ENCODE data around the gene PLD1. TPM values are rescaled to one million over a fixed set of nuclear protein-coding genes. Genes with fewer than 3 reads are reported as not detected.

PLD1 gene
- total RNA-seq, 5 donors from 2014 or later (not counting 1 experiment from before 2014, with no cell fraction given) = 1.8 to 3.9 (median 3.2) TPM

DNA sequence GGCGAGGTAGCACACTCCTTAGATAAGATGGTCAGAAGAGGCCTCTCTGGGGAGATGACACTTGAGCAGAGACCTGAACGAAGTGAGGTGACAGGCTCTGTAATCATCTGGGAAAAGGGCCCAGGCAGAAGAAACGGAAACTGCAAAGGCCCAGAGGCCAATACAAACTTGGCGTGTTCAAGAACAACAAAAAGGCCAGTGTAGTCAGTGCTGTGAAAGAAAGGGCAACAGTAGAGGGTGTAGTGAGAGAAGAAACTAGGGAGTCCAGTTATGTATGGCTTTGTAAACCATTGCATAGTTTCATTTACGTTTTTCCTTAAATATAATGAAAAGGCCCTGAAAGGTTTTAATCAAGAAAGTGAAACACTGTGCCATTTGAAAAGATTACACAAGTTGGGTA is 31.8 kb downstream of the PLD1 start:
- H3K27me3 Mint-ChIP-seq = peaks cover 5 to 10% of the 10 kb centered on the region in 2 donors
- H3K4me1 Mint-ChIP-seq = no peaks in the 10 kb centered on the region
- ChIA-PET CTCF (no interaction called here), POLR2A (no interaction called here)
- H3K36me3 Mint-ChIP-seq = no peaks in the 10 kb centered on the region
- no peaks in the 10 kb centered on the region for H3K9me3 Mint-ChIP-seq
- ATAC-seq (replicated peaks in 1 of 4) (no peak), DNase-seq (no peak)
- no peak overlapping the region for H3K27ac Mint-ChIP-seq
- no peak overlapping the region for H3K4me3 Mint-ChIP-seq
- WGBS (ENCODE audit: insufficient coverage) = 92% methylated on average over 3 of the region's 5 CpGs
- no peak overlapping the region for H3K27ac ChIP-seq (ENCODE audit: low read length)
- no peak overlapping the region for H3K4me3 ChIP-seq (ENCODE audit: control insufficient read depth in 1 of 2, extremely low read depth in 1 of 2, low read length in 1 of 2)
- H3K27me3 ChIP-seq (replicated peaks in 1 of 2; ENCODE audit: control insufficient read depth in 2 of 2, extremely low read depth in 1 of 2, insufficient read depth in 2 of 2, low read length in 1 of 2) = no peaks in the 10 kb centered on the region
- H3K4me1 ChIP-seq (ENCODE audit: control insufficient read depth in 1 of 2, extremely low read depth in 1 of 2, insufficient read depth in 2 of 2, low read length in 2 of 2) = no peaks in the 10 kb centered on the region
- H3K36me3 ChIP-seq (ENCODE audit: control insufficient read depth in 2 of 2, extremely low read depth in 1 of 2, insufficient read depth in 1 of 2, low read length in 1 of 2) = no peaks in the 10 kb centered on the region
- no peaks in the 10 kb centered on the region for H3K9me3 ChIP-seq

DNA sequence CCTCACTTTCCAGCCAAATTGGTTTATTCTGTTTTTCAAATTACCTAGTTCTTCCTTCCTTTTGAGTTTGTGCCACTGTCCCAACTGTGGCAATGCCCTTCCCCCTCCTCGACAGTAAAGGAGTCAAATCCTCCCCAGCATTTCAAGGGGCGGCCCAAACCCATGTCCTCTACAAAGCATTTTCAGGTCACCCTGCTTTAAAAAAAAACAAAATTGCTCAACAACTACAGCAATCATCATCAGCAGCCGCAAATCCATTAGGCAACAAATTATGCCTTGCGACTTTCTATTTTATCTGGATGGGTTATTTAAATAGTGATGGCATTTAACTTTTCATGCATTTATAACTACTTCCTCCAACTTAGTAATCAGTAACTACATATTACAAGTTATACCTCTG is 32.7 kb downstream of the PLD1 start:
- CTCF ChIA-PET = no interaction called here
- no peaks in the 10 kb centered on the region for H3K9me3 Mint-ChIP-seq
- H3K4me3 Mint-ChIP-seq = no peak overlapping the region
- POLR2A ChIA-PET = no interaction called here
- ATAC-seq (replicated peaks in 1 of 4) (no peak), DNase-seq (no peak)
- H3K27me3 Mint-ChIP-seq = peaks cover 5 to 10% of the 10 kb centered on the region in 2 donors
- H3K4me3 ChIP-seq (ENCODE audit: control insufficient read depth in 1 of 2, extremely low read depth in 1 of 2, low read length in 1 of 2) = no peak overlapping the region
- H3K4me1 ChIP-seq (ENCODE audit: control insufficient read depth in 1 of 2, extremely low read depth in 1 of 2, insufficient read depth in 2 of 2, low read length in 2 of 2) = no peaks in the 10 kb centered on the region
- H3K27me3 ChIP-seq (replicated peaks in 1 of 2; ENCODE audit: control insufficient read depth in 2 of 2, extremely low read depth in 1 of 2, insufficient read depth in 2 of 2, low read length in 1 of 2) = no peaks in the 10 kb centered on the region
- no peak overlapping the region for H3K27ac ChIP-seq (ENCODE audit: low read length)
- H3K36me3 Mint-ChIP-seq = no peaks in the 10 kb centered on the region
- 63% methylated on average over 1 of the region's 4 CpGs for WGBS (ENCODE audit: insufficient coverage)
- no peaks in the 10 kb centered on the region for H3K9me3 ChIP-seq
- H3K4me1 Mint-ChIP-seq = peaks cover 0 to 2% (median under 1%) of the 10 kb centered on the region in 3 donors
- H3K27ac Mint-ChIP-seq = no peak overlapping the region
- no peaks in the 10 kb centered on the region for H3K36me3 ChIP-seq (ENCODE audit: control insufficient read depth in 2 of 2, extremely low read depth in 1 of 2, insufficient read depth in 1 of 2, low read length in 1 of 2)

DNA sequence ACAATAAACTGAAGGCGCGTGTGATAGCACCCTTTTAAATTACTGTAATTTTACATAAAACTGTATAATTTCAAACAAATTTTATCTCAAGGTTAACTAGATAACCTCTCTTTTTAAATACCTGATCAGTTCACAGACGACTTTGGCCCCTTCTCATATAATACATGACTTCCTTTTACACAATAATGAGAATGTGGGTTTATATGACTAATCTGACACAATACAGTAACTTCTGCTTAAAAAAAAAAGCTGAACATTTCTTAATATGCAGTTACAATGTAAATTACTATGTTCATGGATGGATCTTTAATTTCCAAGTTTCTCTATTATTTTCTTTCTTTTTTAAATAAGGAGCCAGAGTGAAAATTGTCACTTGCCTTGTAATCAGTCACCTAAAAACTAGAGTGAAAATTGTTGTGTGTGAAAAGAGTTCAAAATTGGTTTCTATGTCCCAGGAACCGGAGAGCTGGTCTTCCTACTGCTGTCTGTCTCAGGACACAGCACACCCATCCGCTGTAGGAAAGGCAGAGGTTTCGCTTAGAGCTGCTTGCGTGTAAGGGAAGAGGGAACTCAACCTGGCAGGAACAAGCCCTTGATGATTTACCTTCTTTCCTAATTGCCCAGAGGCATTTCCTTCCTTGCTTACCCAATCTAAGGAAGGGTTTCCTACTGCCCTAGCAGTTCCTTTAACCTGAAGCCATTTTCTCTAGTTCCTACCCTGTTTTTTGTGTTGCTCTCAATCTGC is 33.3 kb downstream of the PLD1 start:
- WGBS (ENCODE audit: insufficient coverage) = 40% methylated on average over 1 of the region's 7 CpGs
- no peak for ATAC-seq (replicated peaks in 1 of 4)
- no peak overlapping the region for H3K27ac Mint-ChIP-seq

GRCh38 chr3:171776411-171776810 is 33.9 kb downstream of the PLD1 start:
- Histone ChIP-seq H3K4me3 (ENCODE audit: control insufficient read depth in 1 of 2, extremely low read depth in 1 of 2, low read length in 1 of 2) (no peak overlapping the region), H3K27ac (ENCODE audit: low read length) (no peak overlapping the region), H3K9me3 (no peaks in the 10 kb centered on the region), H3K4me1 (ENCODE audit: control insufficient read depth in 1 of 2, extremely low read depth in 1 of 2, insufficient read depth in 2 of 2, low read length in 2 of 2) (no peaks in the 10 kb centered on the region), H3K27me3 (replicated peaks in 1 of 2; ENCODE audit: control insufficient read depth in 2 of 2, extremely low read depth in 1 of 2, insufficient read depth in 2 of 2, low read length in 1 of 2) (no peaks in the 10 kb centered on the region), H3K36me3 (ENCODE audit: control insufficient read depth in 2 of 2, extremely low read depth in 1 of 2, insufficient read depth in 1 of 2, low read length in 1 of 2) (no peaks in the 10 kb centered on the region)
- ATAC-seq (replicated peaks in 1 of 4) = no peak
- ChIA-PET CTCF (interaction anchor here in 1 of 2 donors (0.9 kb wide), 1 partner anchor 58 kb away, joined by 3 read pairs; no protein-coding TSS in a partner anchor), POLR2A (no interaction called here)
- Mint-ChIP-seq H3K36me3 (no peaks in the 10 kb centered on the region), H3K4me1 (peaks cover 0 to 7% (median 4%) of the 10 kb centered on the region in 3 donors), H3K4me3 (no peak overlapping the region), H3K27me3 (peaks cover 5 to 10% of the 10 kb centered on the region in 2 donors), H3K9me3 (no peaks in the 10 kb centered on the region), H3K27ac (no peak overlapping the region)
- WGBS (ENCODE audit: insufficient coverage) = no CpG with 5 or more reads among the region's 3 CpGs
- no peak for DNase-seq

More for the DNA sequence above, 33.3 kb downstream of the PLD1 start:
- Histone ChIP-seq H3K36me3 (ENCODE audit: control insufficient read depth in 2 of 2, extremely low read depth in 1 of 2, insufficient read depth in 1 of 2, low read length in 1 of 2) (no peaks in the 10 kb centered on the region), H3K27ac (ENCODE audit: low read length) (no peak overlapping the region), H3K27me3 (replicated peaks in 1 of 2; ENCODE audit: control insufficient read depth in 2 of 2, extremely low read depth in 1 of 2, insufficient read depth in 2 of 2, low read length in 1 of 2) (no peaks in the 10 kb centered on the region), H3K9me3 (no peaks in the 10 kb centered on the region), H3K4me3 (ENCODE audit: control insufficient read depth in 1 of 2, extremely low read depth in 1 of 2, low read length in 1 of 2) (no peak overlapping the region), H3K4me1 (ENCODE audit: control insufficient read depth in 1 of 2, extremely low read depth in 1 of 2, insufficient read depth in 2 of 2, low read length in 2 of 2) (no peaks in the 10 kb centered on the region)
- ChIA-PET POLR2A (no interaction called here), CTCF (interaction anchor here in 1 of 2 donors (0.9 kb wide), 1 partner anchor 58 kb away, joined by 3 read pairs; no protein-coding TSS in a partner anchor)
- peaks cover 5 to 10% of the 10 kb centered on the region in 2 donors for H3K27me3 Mint-ChIP-seq
- no peak overlapping the region for H3K4me3 Mint-ChIP-seq
- no peaks in the 10 kb centered on the region for H3K36me3 Mint-ChIP-seq
- peaks cover 0 to 6% (median 4%) of the 10 kb centered on the region in 3 donors for H3K4me1 Mint-ChIP-seq
- DNase-seq = no peak
- H3K9me3 Mint-ChIP-seq = no peaks in the 10 kb centered on the region

- H3K4me3 Mint-ChIP-seq = no peak overlapping the region
- no peaks in the 10 kb centered on the region for H3K4me1 ChIP-seq (ENCODE audit: control insufficient read depth in 1 of 2, extremely low read depth in 1 of 2, insufficient read depth in 2 of 2, low read length in 2 of 2)
- ChIA-PET CTCF (interaction anchor here in 1 of 2 donors (0.9 kb wide), 1 partner anchor 59 kb away, joined by 3 read pairs; no protein-coding TSS in a partner anchor), POLR2A (no interaction called here)
- 100% methylated on average over 2 of the region's 8 CpGs for WGBS (ENCODE audit: insufficient coverage)
- peaks cover 0 to 12% (median 4%) of the 10 kb centered on the region in 3 donors for H3K4me1 Mint-ChIP-seq
- no peaks in the 10 kb centered on the region for H3K36me3 ChIP-seq (ENCODE audit: control insufficient read depth in 2 of 2, extremely low read depth in 1 of 2, insufficient read depth in 1 of 2, low read length in 1 of 2)
- no peak overlapping the region for H3K27ac ChIP-seq (ENCODE audit: low read length)
- no peaks in the 10 kb centered on the region for H3K36me3 Mint-ChIP-seq
- no peak for ATAC-seq (replicated peaks in 1 of 4)
- no peak overlapping the region for H3K27ac Mint-ChIP-seq
- DNase-seq = no peak
- no peaks in the 10 kb centered on the region for H3K27me3 ChIP-seq (replicated peaks in 1 of 2; ENCODE audit: control insufficient read depth in 2 of 2, extremely low read depth in 1 of 2, insufficient read depth in 2 of 2, low read length in 1 of 2)
- no peak overlapping the region for H3K4me3 ChIP-seq (ENCODE audit: control insufficient read depth in 1 of 2, extremely low read depth in 1 of 2, low read length in 1 of 2)
- H3K9me3 ChIP-seq = no peaks in the 10 kb centered on the region
- H3K9me3 Mint-ChIP-seq = no peaks in the 10 kb centered on the region
- H3K27me3 Mint-ChIP-seq = peaks cover 5 to 10% of the 10 kb centered on the region in 2 donors
Measured at GRCh38 chr3:171775943-171776342, 34.3 kb downstream of the PLD1 start.

GRCh38 chr3:171774521-171774920 is 35.8 kb downstream of the PLD1 start:
- no peak for ATAC-seq (replicated peaks in 1 of 4)

More at GRCh38 chr3:171774521-171774920, 35.8 kb downstream of the PLD1 start:
- CTCF ChIA-PET = no interaction called here
- H3K27me3 Mint-ChIP-seq = peaks cover 3 to 6% of the 10 kb centered on the region in 2 donors
- WGBS (ENCODE audit: insufficient coverage) = 77% methylated on average over 5 of the region's 6 CpGs
- H3K36me3 Mint-ChIP-seq = no peaks in the 10 kb centered on the region
- no peak overlapping the region for H3K27ac Mint-ChIP-seq
- no peaks in the 10 kb centered on the region for H3K9me3 Mint-ChIP-seq
- H3K27ac ChIP-seq (ENCODE audit: low read length) = no peak overlapping the region
- no peak for DNase-seq
- H3K4me3 Mint-ChIP-seq = no peak overlapping the region
- no peaks in the 10 kb centered on the region for H3K36me3 ChIP-seq (ENCODE audit: control insufficient read depth in 2 of 2, extremely low read depth in 1 of 2, insufficient read depth in 1 of 2, low read length in 1 of 2)
- no peaks in the 10 kb centered on the region for H3K4me1 ChIP-seq (ENCODE audit: control insufficient read depth in 1 of 2, extremely low read depth in 1 of 2, insufficient read depth in 2 of 2, low read length in 2 of 2)
- POLR2A ChIA-PET = interaction anchor here in 1 of 2 donors (0.6 kb wide), 1 partner anchor 1462 kb away, joined by 4 read pairs; no protein-coding TSS in a partner anchor
- H3K4me1 Mint-ChIP-seq = peaks cover 0 to 12% (median 4%) of the 10 kb centered on the region in 3 donors
- H3K27me3 ChIP-seq (replicated peaks in 1 of 2; ENCODE audit: control insufficient read depth in 2 of 2, extremely low read depth in 1 of 2, insufficient read depth in 2 of 2, low read length in 1 of 2) = no peaks in the 10 kb centered on the region
- H3K9me3 ChIP-seq = no peaks in the 10 kb centered on the region
- no peak overlapping the region for H3K4me3 ChIP-seq (ENCODE audit: control insufficient read depth in 1 of 2, extremely low read depth in 1 of 2, low read length in 1 of 2)

All from T-cell (primary cell).